ENCODE data around the gene KLF9. TPM values are rescaled to one million over a fixed set of nuclear protein-coding genes. Genes with fewer than 3 reads are reported as not detected.

The KLF9 gene
- total and polyA plus RNA-seq, 12 donors = 27.3 to 67.4 (median 39.7) TPM

DNA sequence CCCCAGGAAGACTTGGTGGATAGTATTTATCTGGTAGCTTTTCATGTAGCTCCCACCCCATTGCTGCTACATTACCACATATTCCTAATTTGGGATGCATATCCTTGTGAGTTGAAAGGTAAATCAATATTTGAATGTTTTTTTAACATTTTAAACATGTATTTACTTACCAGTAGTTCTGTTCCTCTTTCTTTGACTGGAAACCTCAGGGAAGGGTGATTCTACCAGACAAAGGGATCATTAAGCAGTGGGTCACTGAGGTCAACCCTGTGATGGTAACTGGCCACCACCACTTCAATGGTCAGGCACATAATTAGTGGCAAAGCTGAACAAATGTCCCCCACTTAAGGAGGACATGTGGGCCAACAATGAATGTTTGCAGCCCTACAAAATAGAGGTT, 27.2 kb upstream of the KLF9 start:
- intact Hi-C loops (cut with DNase I) = no loop called here
- no peak overlapping the region for H3K27ac ChIP-seq
- no peaks in the 10 kb centered on the region for H3K9me3 ChIP-seq
- H3K4me3 ChIP-seq = no peak overlapping the region
- DNase-seq (no peak), ATAC-seq (no peak)
- H3K36me3 ChIP-seq = no peaks in the 10 kb centered on the region
- no peaks in the 10 kb centered on the region for H3K27me3 ChIP-seq
- peaks cover 0 to 30% (median 19%) of the 10 kb centered on the region in 9 donors for H3K4me1 ChIP-seq
- no peak for TF ChIP-seq CTCF (IDR thresholded peaks at IDR 0.05)

- peak overlapping the region in 3 of 10 donors; percentile 1 to 81 (median 69) for H3K27ac ChIP-seq
- peaks cover 0 to 45% (median 31%) of the 10 kb centered on the region in 9 donors for H3K4me1 ChIP-seq
- no peak for ATAC-seq
- H3K27me3 ChIP-seq = no peaks in the 10 kb centered on the region
- DNase-seq = no peak
- H3K4me3 ChIP-seq = no peak overlapping the region
- 61 to 72% methylated on average over 5 of the region's 5 CpGs for WGBS, 2 donors
- intact Hi-C loops (cut with DNase I) = loop anchor here in 3 of 10 donors (2.0 to 5.0 kb wide), 2 partner anchors 19 to 42 kb away; no protein-coding TSS in a partner anchor
- H3K36me3 ChIP-seq = no peaks in the 10 kb centered on the region
- H3K9me3 ChIP-seq = no peaks in the 10 kb centered on the region
- TF ChIP-seq CTCF (IDR thresholded peaks at IDR 0.05) = no peak
Measured at GRCh38 chr9:70439991-70440706, 25.7 kb upstream of the KLF9 start.

DNA sequence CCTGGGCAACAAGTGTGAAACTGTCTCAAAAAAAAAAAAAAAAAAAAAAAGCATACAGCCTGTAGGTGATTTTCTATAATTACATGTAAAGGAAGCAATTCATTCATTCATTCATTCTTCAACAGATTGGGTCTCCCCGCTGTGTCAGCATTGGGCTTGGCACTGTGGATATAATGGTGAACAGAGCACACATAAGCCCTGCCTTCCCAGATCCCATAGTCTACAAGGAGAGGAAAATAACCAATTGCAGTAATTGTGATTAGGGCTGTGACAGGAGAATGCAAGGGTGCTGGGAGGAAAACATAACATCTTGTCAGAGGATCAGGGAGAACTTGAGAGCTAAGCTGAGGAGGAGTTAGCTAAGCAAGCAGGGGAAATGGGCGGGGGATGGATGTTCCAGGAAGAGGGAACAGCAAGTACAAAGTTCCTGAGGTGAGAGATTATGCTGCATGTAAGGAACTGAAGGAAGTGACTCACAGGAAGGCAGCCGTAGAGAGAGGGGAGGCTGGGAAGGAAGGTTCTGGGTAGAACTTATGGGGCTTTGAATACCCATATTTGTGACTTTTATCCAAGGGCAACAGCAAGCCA, 24.0 kb upstream of the KLF9 start:
- no peak overlapping the region for H3K4me3 ChIP-seq
- intact Hi-C loops (cut with DNase I) = loop anchor here in 3 of 10 donors (2.0 to 5.0 kb wide), 2 partner anchors 18 to 44 kb away; no protein-coding TSS in a partner anchor
- H3K36me3 ChIP-seq = no peaks in the 10 kb centered on the region
- H3K4me1 ChIP-seq = peaks cover 0 to 45% (median 31%) of the 10 kb centered on the region in 9 donors
- no peaks in the 10 kb centered on the region for H3K27me3 ChIP-seq
- DNase-seq = peak; percentile 34 to 73
- peak overlapping the region; percentile 55 to 87 (median 71) for H3K27ac ChIP-seq
- no peaks in the 10 kb centered on the region for H3K9me3 ChIP-seq
- ATAC-seq = peak; percentile 58 to 97 (median 92)
- no peak for TF ChIP-seq CTCF (IDR thresholded peaks at IDR 0.05)
- 64 to 66% methylated on average over 3 of the region's 3 CpGs for WGBS, 2 donors

DNA sequence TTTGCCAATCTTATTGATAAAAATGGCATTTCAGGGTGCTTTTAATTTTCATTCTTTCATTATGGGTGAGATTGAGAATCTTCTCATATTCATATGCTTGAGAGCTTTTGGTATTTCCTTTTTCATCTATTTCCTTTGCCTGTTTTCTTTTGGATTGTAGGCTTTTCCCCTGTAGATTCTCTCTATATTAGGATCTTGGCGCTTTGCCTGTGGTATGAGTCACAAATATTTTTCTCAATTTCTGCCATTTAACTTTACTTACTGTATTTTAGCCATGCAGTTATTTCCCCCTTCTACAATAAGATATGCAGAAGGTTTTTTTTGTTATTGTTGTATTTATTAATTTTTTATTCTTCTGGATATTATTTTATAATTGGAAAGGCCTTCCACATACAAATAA, 21.5 kb upstream of the KLF9 start:
- TF ChIP-seq CTCF (IDR thresholded peaks at IDR 0.05) = no peak
- WGBS, 2 donors = 47 to 73% methylated on average over 1 of the region's 1 CpG
- no peaks in the 10 kb centered on the region for H3K27me3 ChIP-seq
- peak in 1 of 2 donors; percentile 45 for DNase-seq
- H3K27ac ChIP-seq = peak overlapping the region in 7 of 10 donors; percentile 33 to 74 (median 47)
- H3K36me3 ChIP-seq = no peaks in the 10 kb centered on the region
- peak in 2 of 8 donors; percentile 5 to 37 for ATAC-seq
- peaks cover 0 to 5% (median 0%) of the 10 kb centered on the region in 11 donors for H3K9me3 ChIP-seq
- H3K4me3 ChIP-seq = no peak overlapping the region
- peaks cover 0 to 45% (median 31%) of the 10 kb centered on the region in 9 donors for H3K4me1 ChIP-seq
- intact Hi-C loops (cut with DNase I) = loop anchor here in 2 of 10 donors (5.0 kb wide), 1 partner anchor 46 kb away; no protein-coding TSS in a partner anchor
